ENCODE results near the gene SLC25A21.

The SLC25A21 gene

GRCh38 chr14:36967892-36968555 lies 204.4 kb downstream of the SLC25A21 start:
- TF ChIP-seq, protein P1, sequence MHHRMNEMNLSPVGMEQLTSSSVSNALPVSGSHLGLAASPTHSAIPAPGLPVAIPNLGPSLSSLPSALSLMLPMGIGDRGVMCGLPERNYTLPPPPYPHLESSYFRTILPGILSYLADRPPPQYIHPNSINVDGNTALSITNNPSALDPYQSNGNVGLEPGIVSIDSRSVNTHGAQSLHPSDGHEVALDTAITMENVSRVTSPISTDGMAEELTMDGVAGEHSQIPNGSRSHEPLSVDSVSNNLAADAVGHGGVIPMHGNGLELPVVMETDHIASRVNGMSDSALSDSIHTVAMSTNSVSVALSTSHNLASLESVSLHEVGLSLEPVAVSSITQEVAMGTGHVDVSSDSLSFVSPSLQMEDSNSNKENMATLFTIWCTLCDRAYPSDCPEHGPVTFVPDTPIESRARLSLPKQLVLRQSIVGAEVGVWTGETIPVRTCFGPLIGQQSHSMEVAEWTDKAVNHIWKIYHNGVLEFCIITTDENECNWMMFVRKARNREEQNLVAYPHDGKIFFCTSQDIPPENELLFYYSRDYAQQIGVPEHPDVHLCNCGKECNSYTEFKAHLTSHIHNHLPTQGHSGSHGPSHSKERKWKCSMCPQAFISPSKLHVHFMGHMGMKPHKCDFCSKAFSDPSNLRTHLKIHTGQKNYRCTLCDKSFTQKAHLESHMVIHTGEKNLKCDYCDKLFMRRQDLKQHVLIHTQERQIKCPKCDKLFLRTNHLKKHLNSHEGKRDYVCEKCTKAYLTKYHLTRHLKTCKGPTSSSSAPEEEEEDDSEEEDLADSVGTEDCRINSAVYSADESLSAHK (tag by site-specific recombination; IDR thresholded peaks at IDR 0.05) = no peak
- 0 out of 2 replicates have a peak, but pooled peaks have one; percentile 39 for TF ChIP-seq ZNF530 (tag by site-specific recombination; IDR thresholded peaks at IDR 0.05; ENCODE audit: low read depth)
- H3K4me3 ChIP-seq (ENCODE audit: low read depth, low read length) = no peak overlapping the region
- H3K27ac ChIP-seq (ENCODE audit: extremely low read depth, low read depth, low read length) = no peak overlapping the region
- H3K4me1 ChIP-seq (ENCODE audit: control insufficient read depth, insufficient read depth, low read length) = no peaks in the 10 kb centered on the region
- POLR2A ChIA-PET = no interaction called here
- H3K36me3 ChIP-seq (ENCODE audit: control insufficient read depth in 2 of 2, insufficient read depth in 1 of 2, low read length in 2 of 2) = no peaks in the 10 kb centered on the region
- CTCF ChIA-PET = interaction anchor here (1.4 to 1.6 kb wide), 2 partner anchors 10 to 320 kb away, joined by 4 to 8 read pairs; no protein-coding TSS in a partner anchor
- no peaks in the 10 kb centered on the region for H3K9me3 ChIP-seq (ENCODE audit: control insufficient read depth, insufficient read depth, low read depth, low read length)

- H3K36me3 ChIP-seq (ENCODE audit: control insufficient read depth in 2 of 2, insufficient read depth in 1 of 2, low read length in 2 of 2) = no peaks in the 10 kb centered on the region
- no peaks in the 10 kb centered on the region for H3K9me3 ChIP-seq (ENCODE audit: control insufficient read depth, insufficient read depth, low read depth, low read length)
- CTCF ChIA-PET = interaction anchor here (0.6 to 1.2 kb wide), 3 partner anchors 38 to 162 kb away, joined by 3 to 9 read pairs (median 4); no protein-coding TSS in a partner anchor
- peaks cover 19% of the 10 kb centered on the region for H3K4me1 ChIP-seq (ENCODE audit: control insufficient read depth, insufficient read depth, low read length)
- peak overlapping the region; percentile 30 for H3K27ac ChIP-seq (ENCODE audit: extremely low read depth, low read depth, low read length)
- no peak overlapping the region for H3K4me3 ChIP-seq (ENCODE audit: low read depth, low read length)
- POLR2A ChIA-PET = no interaction called here
- no peak for TF ChIP-seq ZNF280C (tag by site-specific recombination; IDR thresholded peaks at IDR 0.05)
- TF ChIP-seq ZNF121 (tag by site-specific recombination; IDR thresholded peaks at IDR 0.05) = peak; percentile 49; the same call in 1 of the 2 replicates
- no peak for TF ChIP-seq ZNF677 (tag by site-specific recombination; IDR thresholded peaks at IDR 0.05)
- TF ChIP-seq, protein P2, sequence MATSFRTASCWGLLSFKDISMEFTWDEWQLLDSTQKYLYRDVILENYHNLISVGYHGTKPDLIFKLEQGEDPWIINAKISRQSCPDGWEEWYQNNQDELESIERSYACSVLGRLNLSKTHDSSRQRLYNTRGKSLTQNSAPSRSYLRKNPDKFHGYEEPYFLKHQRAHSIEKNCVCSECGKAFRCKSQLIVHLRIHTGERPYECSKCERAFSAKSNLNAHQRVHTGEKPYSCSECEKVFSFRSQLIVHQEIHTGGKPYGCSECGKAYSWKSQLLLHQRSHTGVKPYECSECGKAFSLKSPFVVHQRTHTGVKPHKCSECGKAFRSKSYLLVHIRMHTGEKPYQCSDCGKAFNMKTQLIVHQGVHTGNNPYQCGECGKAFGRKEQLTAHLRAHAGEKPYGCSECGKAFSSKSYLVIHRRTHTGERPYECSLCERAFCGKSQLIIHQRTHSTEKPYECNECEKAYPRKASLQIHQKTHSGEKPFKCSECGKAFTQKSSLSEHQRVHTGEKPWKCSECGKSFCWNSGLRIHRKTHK (tag by site-specific recombination; IDR thresholded peaks at IDR 0.05) = no peak
- TF ChIP-seq ZNF140 (tag by site-specific recombination; IDR thresholded peaks at IDR 0.05) = no peak
- peak; percentile 98 for TF ChIP-seq ZNF561 (tag by site-specific recombination; IDR thresholded peaks at IDR 0.05; ENCODE audit: borderline replicate concordance)
- TF ChIP-seq ZSCAN23 (tag by site-specific recombination; IDR thresholded peaks at IDR 0.05) = no peak
- TF ChIP-seq ZFP41 (tag by site-specific recombination; IDR thresholded peaks at IDR 0.05; ENCODE audit: borderline replicate concordance) = no peak
- no peak for TF ChIP-seq ZNF112 (tag by site-specific recombination; IDR thresholded peaks at IDR 0.05)
- TF ChIP-seq ZNF560 (tag by site-specific recombination; IDR thresholded peaks at IDR 0.05; ENCODE audit: borderline replicate concordance) = no peak
- no peak for TF ChIP-seq ZNF529 (tag by site-specific recombination; IDR thresholded peaks at IDR 0.05; ENCODE audit: insufficient replicate concordance)
- TF ChIP-seq, protein P3, sequence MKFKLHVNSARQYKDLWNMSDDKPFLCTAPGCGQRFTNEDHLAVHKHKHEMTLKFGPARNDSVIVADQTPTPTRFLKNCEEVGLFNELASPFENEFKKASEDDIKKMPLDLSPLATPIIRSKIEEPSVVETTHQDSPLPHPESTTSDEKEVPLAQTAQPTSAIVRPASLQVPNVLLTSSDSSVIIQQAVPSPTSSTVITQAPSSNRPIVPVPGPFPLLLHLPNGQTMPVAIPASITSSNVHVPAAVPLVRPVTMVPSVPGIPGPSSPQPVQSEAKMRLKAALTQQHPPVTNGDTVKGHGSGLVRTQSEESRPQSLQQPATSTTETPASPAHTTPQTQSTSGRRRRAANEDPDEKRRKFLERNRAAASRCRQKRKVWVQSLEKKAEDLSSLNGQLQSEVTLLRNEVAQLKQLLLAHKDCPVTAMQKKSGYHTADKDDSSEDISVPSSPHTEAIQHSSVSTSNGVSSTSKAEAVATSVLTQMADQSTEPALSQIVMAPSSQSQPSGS (tag by site-specific recombination; IDR thresholded peaks at IDR 0.05; ENCODE audit: low read depth) = peak; percentile 58
- TF ChIP-seq ZNF514 (tag by site-specific recombination; IDR thresholded peaks at IDR 0.05) = no peak
- no peak for TF ChIP-seq HOXA7 (CRISPR knock-in tag; IDR thresholded peaks at IDR 0.05; ENCODE audit: borderline replicate concordance)
- no peak for TF ChIP-seq ZNF211 (tag by site-specific recombination; IDR thresholded peaks at IDR 0.05; ENCODE audit: low read depth)
- TF ChIP-seq, protein P4, sequence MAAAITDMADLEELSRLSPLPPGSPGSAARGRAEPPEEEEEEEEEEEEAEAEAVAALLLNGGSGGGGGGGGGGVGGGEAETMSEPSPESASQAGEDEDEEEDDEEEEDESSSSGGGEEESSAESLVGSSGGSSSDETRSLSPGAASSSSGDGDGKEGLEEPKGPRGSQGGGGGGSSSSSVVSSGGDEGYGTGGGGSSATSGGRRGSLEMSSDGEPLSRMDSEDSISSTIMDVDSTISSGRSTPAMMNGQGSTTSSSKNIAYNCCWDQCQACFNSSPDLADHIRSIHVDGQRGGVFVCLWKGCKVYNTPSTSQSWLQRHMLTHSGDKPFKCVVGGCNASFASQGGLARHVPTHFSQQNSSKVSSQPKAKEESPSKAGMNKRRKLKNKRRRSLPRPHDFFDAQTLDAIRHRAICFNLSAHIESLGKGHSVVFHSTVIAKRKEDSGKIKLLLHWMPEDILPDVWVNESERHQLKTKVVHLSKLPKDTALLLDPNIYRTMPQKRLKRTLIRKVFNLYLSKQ (tag by site-specific recombination; IDR thresholded peaks at IDR 0.05; ENCODE audit: borderline replicate concordance) = no peak
- no peak for TF ChIP-seq ZNF169 (tag by site-specific recombination; IDR thresholded peaks at IDR 0.05)
- no peak for TF ChIP-seq ZFP3 (tag by site-specific recombination; IDR thresholded peaks at IDR 0.05; ENCODE audit: low read depth)
- 0 out of 2 replicates have a peak, but pooled peaks have one; percentile 7 for TF ChIP-seq GFI1B (tag by site-specific recombination; IDR thresholded peaks at IDR 0.05)
- TF ChIP-seq, protein P5, sequence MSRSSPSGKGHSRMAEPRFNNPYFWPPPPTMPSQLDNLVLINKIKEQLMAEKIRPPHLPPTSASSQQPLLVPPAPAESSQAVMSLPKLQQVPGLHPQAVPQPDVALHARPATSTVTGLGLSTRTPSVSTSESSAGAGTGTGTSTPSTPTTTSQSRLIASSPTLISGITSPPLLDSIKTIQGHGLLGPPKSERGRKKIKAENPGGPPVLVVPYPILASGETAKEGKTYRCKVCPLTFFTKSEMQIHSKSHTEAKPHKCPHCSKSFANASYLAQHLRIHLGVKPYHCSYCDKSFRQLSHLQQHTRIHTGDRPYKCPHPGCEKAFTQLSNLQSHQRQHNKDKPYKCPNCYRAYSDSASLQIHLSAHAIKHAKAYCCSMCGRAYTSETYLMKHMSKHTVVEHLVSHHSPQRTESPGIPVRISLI (tag by site-specific recombination; IDR thresholded peaks at IDR 0.05) = no peak
- TF ChIP-seq ZNF585B (tag by site-specific recombination; IDR thresholded peaks at IDR 0.05) = no peak
- no peak for TF ChIP-seq ZNF555 (tag by site-specific recombination; conservative IDR thresholded peaks at IDR 0.05)
Observed at GRCh38 chr14:36955967-36956366, 216.4 kb downstream of the SLC25A21 start.
